ENCODE data around the gene VAV1.
A peak's percentile ranks its signal among the peaks of the same experiment; 100 is the strongest.

- TF ChIP-seq, protein P1, sequence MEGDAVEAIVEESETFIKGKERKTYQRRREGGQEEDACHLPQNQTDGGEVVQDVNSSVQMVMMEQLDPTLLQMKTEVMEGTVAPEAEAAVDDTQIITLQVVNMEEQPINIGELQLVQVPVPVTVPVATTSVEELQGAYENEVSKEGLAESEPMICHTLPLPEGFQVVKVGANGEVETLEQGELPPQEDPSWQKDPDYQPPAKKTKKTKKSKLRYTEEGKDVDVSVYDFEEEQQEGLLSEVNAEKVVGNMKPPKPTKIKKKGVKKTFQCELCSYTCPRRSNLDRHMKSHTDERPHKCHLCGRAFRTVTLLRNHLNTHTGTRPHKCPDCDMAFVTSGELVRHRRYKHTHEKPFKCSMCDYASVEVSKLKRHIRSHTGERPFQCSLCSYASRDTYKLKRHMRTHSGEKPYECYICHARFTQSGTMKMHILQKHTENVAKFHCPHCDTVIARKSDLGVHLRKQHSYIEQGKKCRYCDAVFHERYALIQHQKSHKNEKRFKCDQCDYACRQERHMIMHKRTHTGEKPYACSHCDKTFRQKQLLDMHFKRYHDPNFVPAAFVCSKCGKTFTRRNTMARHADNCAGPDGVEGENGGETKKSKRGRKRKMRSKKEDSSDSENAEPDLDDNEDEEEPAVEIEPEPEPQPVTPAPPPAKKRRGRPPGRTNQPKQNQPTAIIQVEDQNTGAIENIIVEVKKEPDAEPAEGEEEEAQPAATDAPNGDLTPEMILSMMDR (IDR thresholded peaks at IDR 0.05; ENCODE audit: insufficient read depth, low read length, poor library complexity, severe bottlenecking): peak; percentile 39
- no peak for TF ChIP-seq EZH2phosphoT487 (conservative IDR thresholded peaks at IDR 0.05; ENCODE audit: low read length)
Measured at GRCh38 chr19:6736169-6736916, 36.2 kb upstream of the VAV1 start.

All from SU-DHL-6 (cell line).